Coronary artery (tissue), 2 donors: ENCODE results near the gene SH3TC1.
A peak's percentile ranks its signal among the peaks of the same experiment; 100 is the strongest.

Source experiments
- DNase-seq: peaks from one replicate; pipeline ENCODE4 v3.0.0-alpha.2; 2017; ENCODE audit warnings: low spot score
- H3K27ac ChIP-seq, 2 donors: fragments of 200-600 bp; sonication (generic); one replicate each; pipeline ENCODE4 v1.5.1; 2016 to 2019
- H3K4me3 ChIP-seq: fragments of 200-600 bp; sonication (generic); 2 replicates; pipeline ENCODE4 v1.5.1; 2016; ENCODE audit warnings: mild to moderate bottlenecking, moderate library complexity
- TF ChIP-seq, protein P1 (sequence below): fragments of 200-600 bp; sonication (generic); IDR thresholded peaks from one replicate; pipeline ENCODE4 v1.5.1; 2019; ENCODE audit warnings: antibody characterized with exemption

SH3TC1 gene

DNA sequence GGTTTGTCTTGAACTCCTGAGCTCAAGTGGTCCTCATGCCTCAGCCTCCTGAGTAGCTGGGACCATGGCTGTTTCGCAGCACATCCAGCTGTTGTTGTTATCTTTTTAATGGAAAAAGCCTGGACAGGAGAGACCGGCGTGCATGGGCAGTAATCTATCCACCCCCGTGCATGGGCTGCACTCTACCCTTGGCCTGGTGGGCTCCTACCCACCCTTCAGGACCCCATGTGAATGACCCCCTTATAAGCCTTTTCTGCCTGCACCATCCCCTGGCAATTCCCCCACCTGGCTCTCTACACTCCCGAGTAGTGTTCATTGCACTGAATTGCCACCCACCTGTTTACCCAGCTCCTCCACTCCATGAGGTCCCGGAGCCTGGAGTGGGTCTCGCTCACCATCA is 51.5 kb downstream of the SH3TC1 start:
- no peak for DNase-seq
- TF ChIP-seq, protein P1, sequence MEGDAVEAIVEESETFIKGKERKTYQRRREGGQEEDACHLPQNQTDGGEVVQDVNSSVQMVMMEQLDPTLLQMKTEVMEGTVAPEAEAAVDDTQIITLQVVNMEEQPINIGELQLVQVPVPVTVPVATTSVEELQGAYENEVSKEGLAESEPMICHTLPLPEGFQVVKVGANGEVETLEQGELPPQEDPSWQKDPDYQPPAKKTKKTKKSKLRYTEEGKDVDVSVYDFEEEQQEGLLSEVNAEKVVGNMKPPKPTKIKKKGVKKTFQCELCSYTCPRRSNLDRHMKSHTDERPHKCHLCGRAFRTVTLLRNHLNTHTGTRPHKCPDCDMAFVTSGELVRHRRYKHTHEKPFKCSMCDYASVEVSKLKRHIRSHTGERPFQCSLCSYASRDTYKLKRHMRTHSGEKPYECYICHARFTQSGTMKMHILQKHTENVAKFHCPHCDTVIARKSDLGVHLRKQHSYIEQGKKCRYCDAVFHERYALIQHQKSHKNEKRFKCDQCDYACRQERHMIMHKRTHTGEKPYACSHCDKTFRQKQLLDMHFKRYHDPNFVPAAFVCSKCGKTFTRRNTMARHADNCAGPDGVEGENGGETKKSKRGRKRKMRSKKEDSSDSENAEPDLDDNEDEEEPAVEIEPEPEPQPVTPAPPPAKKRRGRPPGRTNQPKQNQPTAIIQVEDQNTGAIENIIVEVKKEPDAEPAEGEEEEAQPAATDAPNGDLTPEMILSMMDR, result no peak
- H3K27ac ChIP-seq, result no peak overlapping the region
- H3K4me3 ChIP-seq, result no peak overlapping the region

DNA sequence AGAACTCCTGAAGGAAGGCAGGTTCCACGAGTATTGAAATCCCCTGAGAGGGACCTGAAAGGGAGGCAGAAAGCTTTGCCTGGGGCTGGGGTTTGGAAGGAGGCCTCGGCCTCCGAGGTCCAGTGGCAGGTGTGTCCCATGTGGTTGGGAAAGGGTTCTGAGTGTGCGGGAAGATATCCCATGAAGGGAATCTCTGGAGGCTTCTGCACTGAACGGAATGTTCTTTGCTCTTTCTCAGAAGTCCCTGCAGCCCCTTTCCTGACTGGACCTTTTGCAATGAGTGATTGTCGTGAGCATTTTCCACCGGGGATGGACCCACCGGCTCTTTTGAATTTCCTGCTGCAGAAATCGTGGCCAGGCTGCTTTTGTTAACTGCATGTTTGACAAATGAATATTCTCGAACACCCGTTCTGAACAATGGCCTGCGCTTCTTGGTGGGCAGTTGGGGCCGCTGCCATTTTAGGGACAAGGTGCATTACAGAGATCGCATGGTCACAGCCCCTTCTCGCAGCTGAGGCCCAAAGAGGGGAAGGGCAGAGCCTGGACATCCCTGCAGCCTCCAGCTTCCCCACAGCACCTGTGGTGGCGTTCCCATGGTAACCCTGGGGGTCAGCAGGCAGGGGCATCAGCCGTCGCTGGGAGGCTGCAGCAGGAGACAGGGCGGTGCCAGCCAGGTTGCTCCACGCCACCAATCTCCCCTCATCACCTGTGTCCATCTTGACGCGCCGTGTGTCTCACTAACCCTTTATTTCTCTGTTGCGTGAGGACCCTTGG is 52.2 kb downstream of the SH3TC1 start:
- H3K4me3 ChIP-seq, result no peak overlapping the region
- DNase-seq, result no peak

DNA sequence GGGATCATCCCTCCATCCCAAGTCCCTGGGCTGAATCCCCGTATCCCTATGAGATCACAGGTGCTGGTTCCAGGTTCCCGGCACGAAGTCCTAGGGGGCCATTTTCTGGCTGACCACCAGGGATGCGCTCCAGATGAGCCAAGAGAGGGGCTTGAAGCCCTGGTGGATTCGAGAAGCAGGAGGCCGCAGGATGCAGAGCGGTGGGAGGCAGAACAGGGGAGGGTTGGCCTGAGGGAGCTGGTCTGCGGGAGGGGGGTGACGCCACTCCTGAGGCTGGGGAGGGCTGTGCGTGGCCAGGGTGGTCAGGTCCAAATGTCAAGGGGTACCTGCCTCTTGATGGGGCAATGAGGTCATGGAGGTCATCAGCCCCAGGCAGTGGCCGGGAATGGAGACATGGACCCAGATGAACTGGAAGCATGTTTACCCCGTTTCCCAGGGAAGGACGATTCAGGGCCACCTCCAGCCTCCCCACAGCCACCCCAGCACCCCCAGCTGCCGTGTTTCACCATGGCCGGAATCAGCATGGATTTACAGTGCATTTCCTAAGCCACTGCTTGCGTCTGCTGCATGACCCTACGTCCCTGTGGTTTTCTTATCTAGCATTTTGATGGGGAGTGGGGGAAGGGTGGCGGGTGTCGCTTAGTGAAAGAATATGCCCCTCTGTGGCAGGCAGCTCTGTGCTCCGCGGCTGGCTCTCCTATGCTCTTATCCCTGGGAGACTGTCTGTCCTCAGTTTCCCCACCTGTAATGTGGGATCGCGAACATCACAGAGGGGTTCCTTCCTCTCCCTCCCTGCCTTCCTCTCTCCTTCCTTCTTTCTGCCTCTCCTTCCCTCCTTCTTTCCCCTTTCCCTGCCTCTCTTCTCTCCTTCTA is 53.4 kb downstream of the SH3TC1 start:
- TF ChIP-seq, protein P1, result no peak
- no peak overlapping the region for H3K4me3 ChIP-seq
- no peak for DNase-seq
- H3K27ac ChIP-seq, result no peak overlapping the region

More for the DNA sequence above, 52.2 kb downstream of the SH3TC1 start:
- TF ChIP-seq, protein P1, result no peak
- no peak overlapping the region for H3K27ac ChIP-seq

DNA sequence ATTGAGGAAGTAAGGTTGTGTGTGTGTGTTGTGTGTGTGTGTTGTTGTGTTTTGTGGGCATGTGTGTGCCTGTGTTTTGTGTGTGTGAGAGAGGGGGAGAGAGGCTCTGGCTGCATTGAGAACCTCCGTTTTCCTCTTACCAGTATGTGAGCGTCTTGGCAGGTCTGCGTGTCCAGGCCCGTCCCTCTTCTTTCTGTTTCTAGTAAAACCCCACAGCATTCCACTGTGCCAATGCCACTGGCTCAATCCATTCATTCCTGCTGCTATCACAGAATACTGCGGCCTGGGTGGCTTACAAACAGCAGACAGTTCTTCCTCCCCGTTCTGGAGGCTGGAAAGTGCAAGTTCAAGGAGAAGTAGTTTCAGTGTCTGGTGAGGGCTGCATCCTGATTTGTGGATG is 55.0 kb downstream of the SH3TC1 start:
- no peak overlapping the region for H3K4me3 ChIP-seq
- no peak for DNase-seq
- TF ChIP-seq, protein P1, result no peak

DNA sequence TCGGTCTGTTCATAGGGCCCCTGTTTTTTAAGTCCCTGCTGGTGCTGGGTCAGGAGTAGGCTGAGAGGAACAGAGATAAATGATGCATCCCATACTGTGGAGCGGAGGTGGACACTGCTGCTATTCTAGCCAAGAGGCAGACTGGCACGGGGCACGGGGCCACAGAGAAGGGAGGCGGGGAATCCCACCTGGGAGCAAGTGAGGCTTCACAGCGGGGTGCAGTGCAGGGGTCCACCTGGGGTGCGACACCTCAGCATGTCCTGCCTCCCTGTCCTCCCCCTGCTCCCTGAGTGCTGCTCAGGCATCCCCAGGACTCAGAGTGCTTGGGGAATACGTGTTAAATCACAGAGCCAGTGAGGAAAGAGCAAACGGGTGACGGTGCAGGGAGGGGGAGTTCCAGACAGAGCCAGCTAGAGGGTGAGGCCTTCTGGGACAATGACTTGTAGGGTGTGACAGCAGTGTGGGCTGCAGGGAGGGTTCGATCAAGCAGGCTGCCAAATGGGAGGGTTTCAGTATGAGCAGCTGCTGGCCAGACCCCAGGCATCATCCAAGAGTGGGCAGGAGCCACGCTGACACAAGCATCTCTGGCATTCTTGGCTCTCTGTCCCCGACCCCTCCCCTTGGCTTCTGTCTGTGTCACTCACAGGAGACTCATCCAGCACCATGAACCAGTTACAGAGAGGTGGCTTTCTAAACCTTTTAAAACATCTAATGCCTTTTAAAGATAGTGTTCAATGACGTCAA is 56.8 kb downstream of the SH3TC1 start:
- Histone ChIP-seq H3K27ac (peak overlapping the region in 1 of 2 donors; percentile 40), H3K4me3 (no peak overlapping the region)
- TF ChIP-seq, protein P1, result no peak
- no peak for DNase-seq

More for the DNA sequence above, 55.0 kb downstream of the SH3TC1 start:
- no peak overlapping the region for H3K27ac ChIP-seq

DNA sequence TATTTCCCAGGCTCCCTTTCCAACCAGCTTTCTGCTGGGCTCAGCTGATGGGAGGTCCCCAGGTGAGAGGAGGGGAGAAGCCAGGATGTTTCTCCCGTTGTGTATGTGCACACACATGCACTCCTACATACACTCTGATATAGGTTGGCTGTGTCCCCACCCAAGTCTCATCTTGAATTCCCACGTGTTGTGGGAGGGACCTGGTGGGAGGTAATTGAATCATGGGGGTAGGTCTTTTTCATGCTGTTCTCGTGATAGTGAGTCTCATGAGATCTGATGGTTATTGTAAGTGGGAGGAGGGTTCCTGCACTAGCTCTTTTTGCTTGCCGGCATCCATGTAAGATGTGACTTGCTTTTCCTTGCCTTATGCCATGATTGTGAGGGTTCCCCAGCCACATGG is 58.8 kb downstream of the SH3TC1 start:
- no peak overlapping the region for H3K4me3 ChIP-seq
- no peak overlapping the region for H3K27ac ChIP-seq
- no peak for DNase-seq
- TF ChIP-seq, protein P1, result no peak
